ENCODE results near the gene CYTL1. TPM values are rescaled to one million over a fixed set of nuclear protein-coding genes. Genes with fewer than 3 reads are reported as not detected.

CYTL1 gene
- total and polyA plus RNA-seq, 5 donors = 0.45 to 0.62 (median 0.48) TPM; not detected in 1

Other genes starting within 250 kb of the CYTL1 start
- gene MSX1, start 159.8 kb downstream of the CYTL1 start, total RNA-seq = 1 to 10 TPM; 1.8 to 2.8 (median 2.1) TPM
- 3.6 TPM for gene MSX1, start 159.8 kb downstream of the CYTL1 start, polyA plus RNA-seq
- under 1 TPM; 0.25 to 0.56 (median 0.36) TPM for gene STK32B, start 32.0 kb upstream of the CYTL1 start, total RNA-seq
- gene STK32B, start 32.0 kb upstream of the CYTL1 start, polyA plus RNA-seq = 0.02 TPM

Measured in right cardiac atrium (tissue), 5 donors.